H1 (cell line): ENCODE results near the gene ITGB5. TPM values are rescaled to one million over a fixed set of nuclear protein-coding genes. Genes with fewer than 3 reads are reported as not detected.

Experiments
- PHF8 ChIP-seq: fragments of 200-600 bp; sonication (generic); conservative IDR thresholded peaks from 2 replicates; pipeline ENCODE4 v1.7.1; 2012; ENCODE audit warnings: low read depth, mild to moderate bottlenecking, inconsistent platforms, low read length, moderate library complexity
- RNF2 ChIP-seq: fragments of 200-900, 300-1000 bp; sonication (generic); IDR thresholded peaks from 2 replicates; pipeline ENCODE4 v1.7.1; 2016; ENCODE audit warnings: borderline replicate concordance, low read depth, mild to moderate bottlenecking, antibody characterized with exemption, low read length; ENCODE audit not compliant: poor library complexity, severe bottlenecking; ENCODE audit errors: missing control alignments
- polyA plus RNA-seq, 7 experiments: library from polyadenylated mRNA; depleted of rRNA in 3 of 7; stranded (reverse) in 5 of 7; unstranded in 2 of 7; fragments of >200 nt in 5 of 7; fragments of 200-250 nt in 2 of 7; gene quantifications; 1 replicate in 5 of 7; 2 replicates in 1 of 7; 4 replicates in 1 of 7; pipeline versions ENCODE4 v1.2.1 to v1.2.3, GENCODE V29; 2011 to 2013; ENCODE audit warnings: missing spikeins in 2 of 7, mixed read lengths in 2 of 7
- total RNA-seq: library from RNA; stranded (reverse); fragmentation: NEBNext Ultra II Directional; extraction: Animal tissue kit (Norgen Biotek cat#: 25700); gene quantifications from 2 replicates; pipeline ENCODE4 v1.2.1, GENCODE V29; 2021

ITGB5 gene
- total and polyA plus RNA-seq, 2 of the 8 experiments (the other 6 are each of a cell fraction or from before 2014, with no cell fraction given), result 101 to 268 TPM

DNA sequence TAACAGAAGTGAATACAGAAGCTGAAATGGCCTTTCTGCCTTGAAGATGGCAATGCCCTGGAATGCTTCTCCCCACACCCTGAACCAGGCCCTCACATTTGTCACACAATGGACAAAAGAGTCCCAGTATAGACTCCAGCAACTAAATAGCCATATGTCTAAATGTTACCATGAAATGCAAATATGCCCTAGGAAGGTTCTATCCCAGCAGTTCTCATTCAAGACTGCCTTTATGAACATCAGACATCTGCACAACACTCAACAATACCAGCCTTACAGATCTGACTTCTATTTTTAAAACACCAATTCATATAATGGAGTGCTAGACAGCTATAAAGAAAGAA is 7.9 kb downstream of the ITGB5 start (continued):
- TF ChIP-seq RNF2, result no peak
- no peak for TF ChIP-seq PHF8
